ENCODE measurements around the gene TEX264.

Gene TEX264

DNA sequence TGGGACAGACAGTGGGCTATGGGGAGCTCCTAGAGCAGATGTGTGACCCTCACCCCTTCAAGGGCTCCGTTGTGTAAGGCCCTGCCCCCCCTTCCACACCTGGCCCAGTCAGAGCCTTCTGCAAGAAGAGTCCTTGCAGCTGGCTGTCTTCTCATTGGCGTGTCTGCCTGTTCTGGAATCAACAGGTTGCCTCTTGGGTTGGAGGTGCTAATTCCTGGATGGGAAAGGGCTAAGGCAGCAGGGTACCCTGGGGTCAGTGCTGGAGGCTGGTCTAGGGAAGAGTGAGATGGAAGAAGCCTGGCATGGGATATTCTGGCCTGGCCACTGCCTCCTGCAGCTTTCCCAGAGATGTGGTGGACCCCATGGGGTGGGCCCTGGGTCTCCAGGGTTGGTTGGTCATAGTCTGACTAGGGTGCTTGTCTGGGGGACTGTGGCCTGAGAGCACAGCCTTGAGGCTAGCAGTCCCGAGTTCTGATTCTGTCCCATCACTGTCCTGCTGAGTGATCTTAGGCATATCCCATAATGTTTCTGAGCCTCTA lies 5.1 kb downstream of the TEX264 start:
- no peak for TF ChIP-seq CREB1 (IDR thresholded peaks at IDR 0.05; ENCODE audit: low read depth)
- TF ChIP-seq, protein P1, sequence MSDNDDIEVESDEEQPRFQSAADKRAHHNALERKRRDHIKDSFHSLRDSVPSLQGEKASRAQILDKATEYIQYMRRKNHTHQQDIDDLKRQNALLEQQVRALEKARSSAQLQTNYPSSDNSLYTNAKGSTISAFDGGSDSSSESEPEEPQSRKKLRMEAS (IDR thresholded peaks at IDR 0.05) = no peak

DNA sequence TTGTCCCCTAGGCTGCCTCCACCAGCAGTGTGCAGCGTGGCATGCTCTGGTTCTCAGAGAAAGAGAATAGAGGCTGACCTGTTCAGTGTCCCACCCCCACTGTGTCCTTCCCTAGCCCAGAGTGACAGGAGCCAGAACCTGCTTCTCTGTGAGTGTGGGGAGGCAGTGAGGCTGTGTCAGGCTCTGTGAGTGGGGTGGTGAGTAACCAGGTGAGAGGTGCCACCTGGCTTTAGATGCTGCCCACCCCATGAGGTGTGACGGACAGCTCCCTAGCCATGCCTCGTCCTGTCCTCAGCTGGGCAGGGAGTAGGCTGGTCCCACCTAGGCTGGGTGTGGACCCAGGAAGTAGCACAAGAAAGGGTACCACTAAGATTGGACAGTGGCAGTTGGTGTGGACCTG lies 6.3 kb downstream of the TEX264 start:
- TF ChIP-seq TCF12 (IDR thresholded peaks at IDR 0.05; ENCODE audit: low read depth) (no peak), ZBTB7A (IDR thresholded peaks at IDR 0.05; ENCODE audit: low read depth) (no peak), CEBPB (IDR thresholded peaks at IDR 0.05) (no peak), TEAD4 (IDR thresholded peaks at IDR 0.05) (no peak), YY1 (IDR thresholded peaks at IDR 0.05; ENCODE audit: low read depth) (no peak), RAD21 (IDR thresholded peaks at IDR 0.05; ENCODE audit: low read depth) (no peak), NFIC (IDR thresholded peaks at IDR 0.05) (no peak), FOXM1 (IDR thresholded peaks at IDR 0.05; ENCODE audit: borderline replicate concordance, low read depth) (no peak)
- TF ChIP-seq, protein P2, sequence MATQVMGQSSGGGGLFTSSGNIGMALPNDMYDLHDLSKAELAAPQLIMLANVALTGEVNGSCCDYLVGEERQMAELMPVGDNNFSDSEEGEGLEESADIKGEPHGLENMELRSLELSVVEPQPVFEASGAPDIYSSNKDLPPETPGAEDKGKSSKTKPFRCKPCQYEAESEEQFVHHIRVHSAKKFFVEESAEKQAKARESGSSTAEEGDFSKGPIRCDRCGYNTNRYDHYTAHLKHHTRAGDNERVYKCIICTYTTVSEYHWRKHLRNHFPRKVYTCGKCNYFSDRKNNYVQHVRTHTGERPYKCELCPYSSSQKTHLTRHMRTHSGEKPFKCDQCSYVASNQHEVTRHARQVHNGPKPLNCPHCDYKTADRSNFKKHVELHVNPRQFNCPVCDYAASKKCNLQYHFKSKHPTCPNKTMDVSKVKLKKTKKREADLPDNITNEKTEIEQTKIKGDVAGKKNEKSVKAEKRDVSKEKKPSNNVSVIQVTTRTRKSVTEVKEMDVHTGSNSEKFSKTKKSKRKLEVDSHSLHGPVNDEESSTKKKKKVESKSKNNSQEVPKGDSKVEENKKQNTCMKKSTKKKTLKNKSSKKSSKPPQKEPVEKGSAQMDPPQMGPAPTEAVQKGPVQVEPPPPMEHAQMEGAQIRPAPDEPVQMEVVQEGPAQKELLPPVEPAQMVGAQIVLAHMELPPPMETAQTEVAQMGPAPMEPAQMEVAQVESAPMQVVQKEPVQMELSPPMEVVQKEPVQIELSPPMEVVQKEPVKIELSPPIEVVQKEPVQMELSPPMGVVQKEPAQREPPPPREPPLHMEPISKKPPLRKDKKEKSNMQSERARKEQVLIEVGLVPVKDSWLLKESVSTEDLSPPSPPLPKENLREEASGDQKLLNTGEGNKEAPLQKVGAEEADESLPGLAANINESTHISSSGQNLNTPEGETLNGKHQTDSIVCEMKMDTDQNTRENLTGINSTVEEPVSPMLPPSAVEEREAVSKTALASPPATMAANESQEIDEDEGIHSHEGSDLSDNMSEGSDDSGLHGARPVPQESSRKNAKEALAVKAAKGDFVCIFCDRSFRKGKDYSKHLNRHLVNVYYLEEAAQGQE (IDR thresholded peaks at IDR 0.05; ENCODE audit: low read depth) = no peak
- TF ChIP-seq, protein P1 (IDR thresholded peaks at IDR 0.05) = no peak
- TF ChIP-seq, protein P3, sequence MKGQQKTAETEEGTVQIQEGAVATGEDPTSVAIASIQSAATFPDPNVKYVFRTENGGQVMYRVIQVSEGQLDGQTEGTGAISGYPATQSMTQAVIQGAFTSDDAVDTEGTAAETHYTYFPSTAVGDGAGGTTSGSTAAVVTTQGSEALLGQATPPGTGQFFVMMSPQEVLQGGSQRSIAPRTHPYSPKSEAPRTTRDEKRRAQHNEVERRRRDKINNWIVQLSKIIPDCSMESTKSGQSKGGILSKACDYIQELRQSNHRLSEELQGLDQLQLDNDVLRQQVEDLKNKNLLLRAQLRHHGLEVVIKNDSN (IDR thresholded peaks at IDR 0.05) = no peak

DNA sequence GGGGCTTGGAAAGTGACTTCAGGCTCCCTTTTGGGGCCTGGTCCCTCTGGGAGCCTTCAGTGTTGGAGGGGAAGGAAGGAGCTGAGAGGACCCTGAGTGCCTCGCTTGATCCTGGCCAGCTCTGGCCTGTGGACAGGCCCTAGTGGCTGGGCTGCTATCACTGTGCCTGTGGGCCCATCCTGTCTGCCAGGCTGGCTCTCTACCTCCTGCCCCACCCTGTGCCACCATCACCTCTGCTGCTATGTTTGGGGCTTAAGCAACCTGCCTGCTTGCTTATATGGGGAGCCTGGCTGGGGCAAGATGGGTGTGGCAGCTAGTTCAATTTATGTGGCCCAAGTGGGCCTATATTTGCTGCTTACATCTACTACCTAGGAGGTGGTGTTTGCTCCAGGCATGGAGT lies 7.1 kb downstream of the TEX264 start:
- TF ChIP-seq, protein P2 (IDR thresholded peaks at IDR 0.05; ENCODE audit: low read depth) = no peak
- TF ChIP-seq CREB1 (IDR thresholded peaks at IDR 0.05; ENCODE audit: low read depth) (no peak), ZBTB7A (IDR thresholded peaks at IDR 0.05; ENCODE audit: low read depth) (no peak), RAD21 (IDR thresholded peaks at IDR 0.05; ENCODE audit: low read depth) (no peak), EP300 (IDR thresholded peaks at IDR 0.05; ENCODE audit: borderline replicate concordance) (no peak), NFIC (IDR thresholded peaks at IDR 0.05) (no peak), YY1 (IDR thresholded peaks at IDR 0.05; ENCODE audit: low read depth) (no peak), FOXM1 (IDR thresholded peaks at IDR 0.05; ENCODE audit: borderline replicate concordance, low read depth) (no peak), TCF12 (IDR thresholded peaks at IDR 0.05; ENCODE audit: low read depth) (no peak), TEAD4 (IDR thresholded peaks at IDR 0.05) (no peak), TAF1 (IDR thresholded peaks at IDR 0.05; ENCODE audit: low read depth) (no peak), EGR1 (IDR thresholded peaks at IDR 0.05) (no peak), CEBPB (IDR thresholded peaks at IDR 0.05) (no peak)
- TF ChIP-seq, protein P3 (IDR thresholded peaks at IDR 0.05) = no peak
- TF ChIP-seq, protein P1 (IDR thresholded peaks at IDR 0.05) = no peak

DNA sequence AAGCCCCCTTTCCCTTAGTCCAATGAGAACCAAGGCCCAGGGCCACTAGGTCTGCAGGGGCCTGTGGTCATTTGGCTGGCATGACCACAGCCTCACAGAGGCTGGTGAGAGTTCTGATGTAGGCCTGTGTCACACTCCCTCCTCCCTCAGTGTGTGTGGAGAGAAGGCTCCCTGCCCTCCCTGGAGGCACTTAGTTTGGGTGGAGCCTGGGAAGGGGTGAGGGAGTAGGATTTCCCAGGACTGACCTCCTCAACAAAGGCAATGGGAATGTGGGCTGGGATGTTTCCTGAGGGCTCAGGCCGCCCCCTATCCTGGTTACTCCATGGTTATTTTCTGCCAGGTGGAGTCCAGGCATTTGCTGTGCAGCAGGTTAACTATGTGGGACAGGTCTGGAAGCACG lies 7.6 kb downstream of the TEX264 start:
- TF ChIP-seq RAD21 (IDR thresholded peaks at IDR 0.05; ENCODE audit: low read depth) (no peak), CEBPB (IDR thresholded peaks at IDR 0.05) (no peak), TEAD4 (IDR thresholded peaks at IDR 0.05) (no peak), CREB1 (IDR thresholded peaks at IDR 0.05; ENCODE audit: low read depth) (no peak), NFIC (IDR thresholded peaks at IDR 0.05) (no peak), TCF12 (IDR thresholded peaks at IDR 0.05; ENCODE audit: low read depth) (no peak), FOXM1 (IDR thresholded peaks at IDR 0.05; ENCODE audit: borderline replicate concordance, low read depth) (no peak), TAF1 (IDR thresholded peaks at IDR 0.05; ENCODE audit: low read depth) (no peak), YY1 (IDR thresholded peaks at IDR 0.05; ENCODE audit: low read depth) (no peak), ZBTB7A (IDR thresholded peaks at IDR 0.05; ENCODE audit: low read depth) (no peak), EGR1 (IDR thresholded peaks at IDR 0.05) (no peak)
- TF ChIP-seq, protein P1 (IDR thresholded peaks at IDR 0.05) = no peak
- TF ChIP-seq, protein P2 (IDR thresholded peaks at IDR 0.05; ENCODE audit: low read depth) = no peak
- TF ChIP-seq, protein P3 (IDR thresholded peaks at IDR 0.05) = no peak

All from Ishikawa (cell line).